Activated naive CD8-positive, alpha-beta T cell treated with anti-CD3 and anti-CD28 coated beads for 36 hours (primary cell): Measurements from ENCODE around the gene CARD19. TPM values are rescaled to one million over a fixed set of nuclear protein-coding genes. Genes with fewer than 3 reads are reported as not detected.
A peak's percentile ranks its signal among the peaks of the same experiment; 100 is the strongest.

ENCODE experiments used
- DNase-seq: peaks from one replicate; pipeline ENCODE4 v3.0.0; 2021
- H3K27ac Mint-ChIP-seq: one replicate; pipeline ENCODE4 v1.8.0; 2022; ENCODE audit warnings: mild to moderate bottlenecking, moderate library complexity, mixed read lengths
- H3K27me3 Mint-ChIP-seq: one replicate; pipeline ENCODE4 v1.8.0; 2022; ENCODE audit warnings: mild to moderate bottlenecking, mixed read lengths
- H3K36me3 Mint-ChIP-seq: one replicate; pipeline ENCODE4 v1.8.0; 2021; ENCODE audit warnings: mild to moderate bottlenecking, mixed read lengths
- H3K4me1 Mint-ChIP-seq: one replicate; pipeline ENCODE4 v1.8.0; 2021; ENCODE audit warnings: mixed read lengths
- H3K4me3 Mint-ChIP-seq: one replicate; pipeline ENCODE4 v1.8.0; 2022; ENCODE audit warnings: mild to moderate bottlenecking, moderate library complexity, mixed read lengths
- H3K9me3 Mint-ChIP-seq: one replicate; pipeline ENCODE4 v1.8.0; 2022; ENCODE audit warnings: mixed read lengths
- total RNA-seq, 2 experiments: library from RNA; stranded (reverse); gene quantifications; one replicate each; pipeline ENCODE4 v1.2.3, GENCODE V29; 2021

Gene CARD19
- total RNA-seq, 2 experiments from 2014 or later, result 36.5 to 38.6 TPM

DNA sequence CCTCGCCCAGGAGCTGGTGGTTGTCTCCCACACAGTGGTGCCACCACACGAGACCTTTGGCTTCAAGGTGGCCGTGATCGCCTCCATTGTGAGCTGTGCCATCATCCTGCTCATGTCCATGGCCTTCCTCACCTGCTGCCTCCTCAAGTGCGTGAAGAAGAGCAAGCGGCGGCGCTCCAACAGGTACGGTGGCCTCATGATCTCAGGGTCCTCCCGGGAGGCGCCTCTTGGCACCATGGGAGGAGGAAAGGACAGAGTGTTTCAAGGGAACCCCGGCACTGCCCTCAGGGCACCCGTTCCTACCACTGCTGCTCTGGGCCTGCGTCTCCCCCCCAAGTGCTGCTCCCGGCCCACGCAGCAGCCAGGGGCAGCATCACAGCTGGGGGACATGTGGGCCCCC is 18.2 kb upstream of the CARD19 start:
- Mint-ChIP-seq H3K36me3 (peaks cover 25% of the 10 kb centered on the region), H3K27me3 (no peaks in the 10 kb centered on the region), H3K4me3 (no peak overlapping the region), H3K9me3 (no peaks in the 10 kb centered on the region), H3K27ac (no peak overlapping the region), H3K4me1 (peaks cover 33% of the 10 kb centered on the region)
- DNase-seq, result no peak

GRCh38 chr9:93079371-93079770 is 16.6 kb upstream of the CARD19 start:
- Mint-ChIP-seq H3K4me1 (peaks cover 33% of the 10 kb centered on the region), H3K36me3 (peaks cover 31% of the 10 kb centered on the region), H3K9me3 (peaks cover 3% of the 10 kb centered on the region), H3K4me3 (no peak overlapping the region), H3K27me3 (no peaks in the 10 kb centered on the region), H3K27ac (no peak overlapping the region)
- no peak for DNase-seq

DNA sequence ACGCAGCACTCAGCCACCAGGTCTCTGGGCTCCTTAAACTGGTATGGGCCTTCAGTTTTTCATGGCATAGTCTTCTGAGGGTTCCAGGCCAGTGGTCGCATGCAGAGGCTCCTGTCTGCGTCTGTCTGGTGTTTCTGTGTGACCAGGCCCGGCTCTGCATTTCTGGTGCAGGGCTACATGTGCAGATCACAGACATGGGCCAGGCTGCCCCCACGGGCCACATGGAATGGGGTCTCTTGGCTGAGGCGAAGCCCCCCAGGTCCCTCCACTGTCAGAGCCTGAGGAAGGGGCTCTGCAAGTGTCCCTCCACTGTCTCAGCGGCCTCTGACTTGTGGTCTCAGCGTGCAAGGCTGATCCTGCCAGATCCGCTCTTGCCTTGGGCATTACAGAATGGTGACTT is 15.6 kb upstream of the CARD19 start:
- H3K36me3 Mint-ChIP-seq, result peaks cover 38% of the 10 kb centered on the region
- no peak for DNase-seq
- peaks cover 4% of the 10 kb centered on the region for H3K9me3 Mint-ChIP-seq
- H3K4me3 Mint-ChIP-seq, result no peak overlapping the region
- H3K27ac Mint-ChIP-seq, result peak overlapping the region; percentile 19
- H3K27me3 Mint-ChIP-seq, result no peaks in the 10 kb centered on the region
- peaks cover 28% of the 10 kb centered on the region for H3K4me1 Mint-ChIP-seq

DNA sequence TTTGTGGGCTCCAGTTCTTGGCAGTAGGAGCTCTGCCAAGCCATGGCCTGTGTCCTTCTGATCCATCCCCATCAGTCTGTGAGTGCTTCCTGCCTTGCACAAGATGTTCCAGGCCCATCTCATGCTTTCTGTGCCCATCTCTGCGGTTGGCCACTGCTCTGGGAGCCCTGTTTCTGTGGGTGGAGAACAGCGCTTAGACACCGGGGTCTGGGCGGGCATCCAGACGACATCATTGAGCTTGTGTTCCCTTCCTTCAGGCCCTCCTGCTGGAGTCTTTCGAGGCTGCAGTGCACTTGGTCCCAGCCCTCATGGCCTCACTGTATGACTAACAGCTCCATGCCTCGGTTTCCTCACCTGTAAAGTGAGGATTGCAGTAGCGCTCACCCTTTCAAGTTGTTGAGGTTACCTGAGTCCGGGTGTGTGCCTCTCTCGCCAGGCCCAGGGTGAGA is 14.9 kb upstream of the CARD19 start:
- Mint-ChIP-seq H3K27ac (peak overlapping the region; percentile 30), H3K36me3 (peaks cover 40% of the 10 kb centered on the region), H3K4me1 (peaks cover 28% of the 10 kb centered on the region), H3K27me3 (no peaks in the 10 kb centered on the region), H3K4me3 (no peak overlapping the region), H3K9me3 (peaks cover 8% of the 10 kb centered on the region)
- no peak for DNase-seq

DNA sequence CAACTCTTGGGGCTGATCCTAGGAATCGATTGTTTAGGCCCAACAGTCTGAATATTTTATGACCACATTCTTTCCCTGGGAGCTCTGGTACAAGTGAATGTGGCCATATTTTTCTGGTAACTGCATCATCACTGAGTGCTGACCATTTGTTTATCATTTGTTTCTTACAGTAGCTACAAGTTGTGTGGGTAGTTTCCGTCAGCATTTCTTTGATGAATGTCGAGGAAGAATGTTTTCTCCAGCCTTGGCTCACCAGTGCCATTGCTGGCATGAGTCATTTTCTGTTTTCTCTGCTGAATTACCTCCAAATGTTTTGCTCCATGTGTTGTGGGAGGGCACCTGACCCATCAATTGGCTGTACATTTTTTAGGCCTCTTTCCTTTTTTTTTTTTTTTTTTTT is 14.1 kb upstream of the CARD19 start:
- Mint-ChIP-seq H3K4me1 (peaks cover 25% of the 10 kb centered on the region), H3K27ac (no peak overlapping the region), H3K36me3 (peaks cover 41% of the 10 kb centered on the region), H3K27me3 (no peaks in the 10 kb centered on the region), H3K9me3 (peaks cover 12% of the 10 kb centered on the region), H3K4me3 (no peak overlapping the region)
- DNase-seq, result no peak

- Mint-ChIP-seq H3K27me3 (no peaks in the 10 kb centered on the region), H3K4me1 (peaks cover 18% of the 10 kb centered on the region), H3K36me3 (peaks cover 43% of the 10 kb centered on the region), H3K27ac (peak overlapping the region; percentile 93), H3K4me3 (no peak overlapping the region), H3K9me3 (peaks cover 12% of the 10 kb centered on the region)
- DNase-seq, result peak; percentile 24
Observed at GRCh38 chr9:93082841-93083411, 13.1 kb upstream of the CARD19 start.

GRCh38 chr9:93083592-93084470 is 12.2 kb upstream of the CARD19 start:
- no peaks in the 10 kb centered on the region for H3K27me3 Mint-ChIP-seq

GRCh38 chr9:93084471-93084881 is 11.5 kb upstream of the CARD19 start:
- no peak overlapping the region for H3K4me3 Mint-ChIP-seq
- no peak for DNase-seq
- no peaks in the 10 kb centered on the region for H3K27me3 Mint-ChIP-seq
- peaks cover 47% of the 10 kb centered on the region for H3K36me3 Mint-ChIP-seq
- peaks cover 16% of the 10 kb centered on the region for H3K9me3 Mint-ChIP-seq
- no peak overlapping the region for H3K27ac Mint-ChIP-seq
- H3K4me1 Mint-ChIP-seq, result peaks cover 28% of the 10 kb centered on the region

More at GRCh38 chr9:93083592-93084470, 12.2 kb upstream of the CARD19 start:
- peaks cover 15% of the 10 kb centered on the region for H3K9me3 Mint-ChIP-seq
- peaks cover 23% of the 10 kb centered on the region for H3K4me1 Mint-ChIP-seq
- H3K36me3 Mint-ChIP-seq, result peaks cover 45% of the 10 kb centered on the region
- H3K4me3 Mint-ChIP-seq, result peak overlapping the region; percentile 23
- peak overlapping the region; percentile 93 for H3K27ac Mint-ChIP-seq
- peak; percentile 43 for DNase-seq

GRCh38 chr9:93085676-93086075 is 10.3 kb upstream of the CARD19 start:
- H3K27ac Mint-ChIP-seq, result peak overlapping the region; percentile 35
- H3K36me3 Mint-ChIP-seq, result peaks cover 56% of the 10 kb centered on the region
- peaks cover 25% of the 10 kb centered on the region for H3K9me3 Mint-ChIP-seq
- no peak overlapping the region for H3K4me3 Mint-ChIP-seq
- H3K4me1 Mint-ChIP-seq, result peaks cover 35% of the 10 kb centered on the region
- H3K27me3 Mint-ChIP-seq, result no peaks in the 10 kb centered on the region
- DNase-seq, result no peak

- peaks cover 41% of the 10 kb centered on the region for H3K4me1 Mint-ChIP-seq
- no peak overlapping the region for H3K4me3 Mint-ChIP-seq
- H3K9me3 Mint-ChIP-seq, result peaks cover 30% of the 10 kb centered on the region
- H3K27me3 Mint-ChIP-seq, result no peaks in the 10 kb centered on the region
- peak overlapping the region; percentile 38 for H3K27ac Mint-ChIP-seq
- peaks cover 59% of the 10 kb centered on the region for H3K36me3 Mint-ChIP-seq
- no peak for DNase-seq
Observed at GRCh38 chr9:93086447-93087224, 9.4 kb upstream of the CARD19 start.

GRCh38 chr9:93087971-93088655 is 7.9 kb upstream of the CARD19 start:
- H3K9me3 Mint-ChIP-seq, result peaks cover 38% of the 10 kb centered on the region
- H3K4me1 Mint-ChIP-seq, result peaks cover 49% of the 10 kb centered on the region
- DNase-seq, result no peak
- peak overlapping the region; percentile 44 for H3K27ac Mint-ChIP-seq
- peaks cover 57% of the 10 kb centered on the region for H3K36me3 Mint-ChIP-seq
- H3K27me3 Mint-ChIP-seq, result no peaks in the 10 kb centered on the region
- H3K4me3 Mint-ChIP-seq, result no peak overlapping the region

DNA sequence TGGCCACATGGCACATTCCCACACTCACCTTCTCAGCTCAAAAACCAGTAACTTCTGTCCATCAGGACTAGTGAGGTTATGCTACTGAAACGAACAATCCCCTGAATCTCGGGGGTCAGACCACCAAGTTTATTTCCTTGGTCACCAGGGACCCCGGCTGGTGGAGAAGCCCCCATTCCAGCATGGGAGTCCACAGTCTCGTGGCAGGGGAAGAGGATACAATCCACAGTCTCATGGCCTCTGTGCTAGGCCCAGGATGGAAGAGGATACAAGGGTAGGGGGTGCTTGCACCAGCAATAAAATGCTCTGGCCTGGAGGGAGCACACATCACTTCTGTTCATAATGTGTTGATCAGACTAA is 7.4 kb upstream of the CARD19 start:
- no peaks in the 10 kb centered on the region for H3K27me3 Mint-ChIP-seq
- H3K27ac Mint-ChIP-seq, result peak overlapping the region; percentile 44
- H3K36me3 Mint-ChIP-seq, result peaks cover 54% of the 10 kb centered on the region
- no peak overlapping the region for H3K4me3 Mint-ChIP-seq
- no peak for DNase-seq
- H3K4me1 Mint-ChIP-seq, result peaks cover 49% of the 10 kb centered on the region
- peaks cover 37% of the 10 kb centered on the region for H3K9me3 Mint-ChIP-seq

DNA sequence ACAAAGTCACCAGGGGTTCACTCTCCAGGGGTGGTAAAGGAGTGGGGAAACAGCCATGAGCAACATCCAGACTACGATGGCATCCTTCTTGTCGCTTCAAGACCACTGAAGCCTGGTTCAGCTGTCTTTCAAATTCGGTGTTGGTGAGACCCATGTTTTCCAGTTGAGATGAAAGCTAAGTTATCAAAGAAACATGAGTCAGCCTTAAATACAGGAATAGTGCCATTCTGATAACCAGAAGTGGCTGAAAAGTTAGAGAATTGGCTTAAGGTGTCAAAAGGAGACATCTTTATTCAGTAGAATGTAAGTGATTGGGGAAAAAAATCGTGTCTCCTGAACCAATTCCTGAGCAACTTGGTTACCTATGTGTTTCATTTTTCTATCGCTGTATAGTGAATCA is 7.0 kb upstream of the CARD19 start:
- H3K4me3 Mint-ChIP-seq, result no peak overlapping the region
- H3K4me1 Mint-ChIP-seq, result peaks cover 50% of the 10 kb centered on the region
- DNase-seq, result no peak
- peaks cover 52% of the 10 kb centered on the region for H3K36me3 Mint-ChIP-seq
- H3K9me3 Mint-ChIP-seq, result peaks cover 35% of the 10 kb centered on the region
- no peaks in the 10 kb centered on the region for H3K27me3 Mint-ChIP-seq
- peak overlapping the region; percentile 44 for H3K27ac Mint-ChIP-seq

- no peak for DNase-seq
Observed at GRCh38 chr9:93089481-93089991, 6.5 kb upstream of the CARD19 start.

More at GRCh38 chr9:93089481-93089991, 6.5 kb upstream of the CARD19 start:
- Mint-ChIP-seq H3K27me3 (no peaks in the 10 kb centered on the region), H3K4me1 (peaks cover 53% of the 10 kb centered on the region), H3K4me3 (no peak overlapping the region), H3K36me3 (peaks cover 49% of the 10 kb centered on the region), H3K9me3 (peaks cover 35% of the 10 kb centered on the region), H3K27ac (peak overlapping the region; percentile 34)
